Measurements from ENCODE around the gene ARFRP1.
"Not testable (repeated sequence)": the region's sequence is repeated elsewhere in the genome, so short reads cannot be mapped to it uniquely, and the experiment has no call there.

The ARFRP1 gene

GRCh38 chr20:63735859-63736718, 28.3 kb upstream of the ARFRP1 start, which contains the start of gene LIME1:
LIME1 (plus strand) TSS chr20:63736664; CDS start chr20:63737550, 886 bp downstream.
- H3K4me1 ChIP-seq (ENCODE audit: control insufficient read depth, insufficient read depth, low read length): peaks cover 11% of the 10 kb centered on the region
- no peaks in the 10 kb centered on the region for H3K27me3 ChIP-seq (replicated peaks; ENCODE audit: control insufficient read depth, insufficient read depth, low read length)
- DNase-seq (ENCODE audit: low read depth): no peak
- H3K36me3 ChIP-seq (ENCODE audit: control insufficient read depth, insufficient read depth, low read length, severe bottlenecking): peaks cover 30% of the 10 kb centered on the region
- no peak within 1 kb of the TSS for H3K9ac ChIP-seq (ENCODE audit: low read length)
- H3K9me3 ChIP-seq (ENCODE audit: control insufficient read depth, low read length): no peaks in the 10 kb centered on the region
- H3K4me3 ChIP-seq (ENCODE audit: low read length): no peak within 1 kb of the TSS

- Histone ChIP-seq H3K27me3 (replicated peaks; ENCODE audit: control insufficient read depth, insufficient read depth, low read length) (no peaks in the 10 kb centered on the region), H3K4me1 (ENCODE audit: control insufficient read depth, insufficient read depth, low read length) (peaks cover 10% of the 10 kb centered on the region), H3K4me3 (ENCODE audit: low read length) (no peak overlapping the region), H3K9ac (ENCODE audit: low read length) (no peak overlapping the region), H3K36me3 (ENCODE audit: control insufficient read depth, insufficient read depth, low read length, severe bottlenecking) (peaks cover 32% of the 10 kb centered on the region), H3K9me3 (ENCODE audit: control insufficient read depth, low read length) (no peaks in the 10 kb centered on the region)
- DNase-seq (ENCODE audit: low read depth): no peak
Measured at GRCh38 chr20:63734946-63735858, 27.4 kb upstream of the ARFRP1 start.

GRCh38 chr20:63734111-63734945, 26.6 kb upstream of the ARFRP1 start:
- Histone ChIP-seq H3K36me3 (ENCODE audit: control insufficient read depth, insufficient read depth, low read length, severe bottlenecking) (peaks cover 40% of the 10 kb centered on the region), H3K27me3 (replicated peaks; ENCODE audit: control insufficient read depth, insufficient read depth, low read length) (no peaks in the 10 kb centered on the region), H3K9ac (ENCODE audit: low read length) (no peak overlapping the region), H3K9me3 (ENCODE audit: control insufficient read depth, low read length) (no peaks in the 10 kb centered on the region), H3K4me3 (ENCODE audit: low read length) (no peak overlapping the region), H3K4me1 (ENCODE audit: control insufficient read depth, insufficient read depth, low read length) (peaks cover 10% of the 10 kb centered on the region)
- no peak for DNase-seq (ENCODE audit: low read depth)

- H3K9me3 ChIP-seq (ENCODE audit: control insufficient read depth, low read length): no peaks in the 10 kb centered on the region
- H3K4me1 ChIP-seq (ENCODE audit: control insufficient read depth, insufficient read depth, low read length): peaks cover 6% of the 10 kb centered on the region
- no peak for DNase-seq (ENCODE audit: low read depth)
- H3K9ac ChIP-seq (ENCODE audit: low read length): no peak overlapping the region
- H3K36me3 ChIP-seq (ENCODE audit: control insufficient read depth, insufficient read depth, low read length, severe bottlenecking): peaks cover 40% of the 10 kb centered on the region
- H3K4me3 ChIP-seq (ENCODE audit: low read length): no peak overlapping the region
- H3K27me3 ChIP-seq (replicated peaks; ENCODE audit: control insufficient read depth, insufficient read depth, low read length): no peaks in the 10 kb centered on the region
Measured at GRCh38 chr20:63733579-63734081, 25.9 kb upstream of the ARFRP1 start.

- DNase-seq (ENCODE audit: low read depth): no peak
- H3K9me3 ChIP-seq (ENCODE audit: control insufficient read depth, low read length): no peaks in the 10 kb centered on the region
- H3K4me1 ChIP-seq (ENCODE audit: control insufficient read depth, insufficient read depth, low read length): peaks cover under 1% of the 10 kb centered on the region
- no peaks in the 10 kb centered on the region for H3K27me3 ChIP-seq (replicated peaks; ENCODE audit: control insufficient read depth, insufficient read depth, low read length)
- no peak overlapping the region for H3K4me3 ChIP-seq (ENCODE audit: low read length)
- peaks cover 40% of the 10 kb centered on the region for H3K36me3 ChIP-seq (ENCODE audit: control insufficient read depth, insufficient read depth, low read length, severe bottlenecking)
- H3K9ac ChIP-seq (ENCODE audit: low read length): no peak overlapping the region
Measured at GRCh38 chr20:63733117-63733516, 25.3 kb upstream of the ARFRP1 start.

GRCh38 chr20:63732118-63733095, 24.6 kb upstream of the ARFRP1 start:
- H3K36me3 ChIP-seq (ENCODE audit: control insufficient read depth, insufficient read depth, low read length, severe bottlenecking): peaks cover 40% of the 10 kb centered on the region
- no peaks in the 10 kb centered on the region for H3K4me1 ChIP-seq (ENCODE audit: control insufficient read depth, insufficient read depth, low read length)
- no peaks in the 10 kb centered on the region for H3K9me3 ChIP-seq (ENCODE audit: control insufficient read depth, low read length)
- H3K27me3 ChIP-seq (replicated peaks; ENCODE audit: control insufficient read depth, insufficient read depth, low read length): no peaks in the 10 kb centered on the region
- no peak overlapping the region for H3K9ac ChIP-seq (ENCODE audit: low read length)
- no peak overlapping the region for H3K4me3 ChIP-seq (ENCODE audit: low read length)
- no peak for DNase-seq (ENCODE audit: low read depth)

- no peak overlapping the region for H3K9ac ChIP-seq (ENCODE audit: low read length)
- no peak for DNase-seq (ENCODE audit: low read depth)
- peaks cover 40% of the 10 kb centered on the region for H3K36me3 ChIP-seq (ENCODE audit: control insufficient read depth, insufficient read depth, low read length, severe bottlenecking)
- H3K4me1 ChIP-seq (ENCODE audit: control insufficient read depth, insufficient read depth, low read length): no peaks in the 10 kb centered on the region
- no peaks in the 10 kb centered on the region for H3K9me3 ChIP-seq (ENCODE audit: control insufficient read depth, low read length)
- no peaks in the 10 kb centered on the region for H3K27me3 ChIP-seq (replicated peaks; ENCODE audit: control insufficient read depth, insufficient read depth, low read length)
- no peak overlapping the region for H3K4me3 ChIP-seq (ENCODE audit: low read length)
Measured at GRCh38 chr20:63731410-63731809, 23.6 kb upstream of the ARFRP1 start.

- H3K27me3 ChIP-seq (replicated peaks; ENCODE audit: control insufficient read depth, insufficient read depth, low read length); H3K4me1 ChIP-seq (ENCODE audit: control insufficient read depth, insufficient read depth, low read length); H3K9ac ChIP-seq (ENCODE audit: low read length); H3K4me3 ChIP-seq (ENCODE audit: low read length); DNase-seq (ENCODE audit: low read depth); H3K9me3 ChIP-seq (ENCODE audit: control insufficient read depth, low read length): not testable (repeated sequence)
- H3K36me3 ChIP-seq (ENCODE audit: control insufficient read depth, insufficient read depth, low read length, severe bottlenecking): peaks cover 32% of the 10 kb centered on the region
Measured at GRCh38 chr20:63730189-63730733, 22.5 kb upstream of the ARFRP1 start.

GRCh38 chr20:63722967-63723622, 15.3 kb upstream of the ARFRP1 start:
- Histone ChIP-seq H3K9me3 (ENCODE audit: control insufficient read depth, low read length) (peaks cover 11% of the 10 kb centered on the region), H3K36me3 (ENCODE audit: control insufficient read depth, insufficient read depth, low read length, severe bottlenecking) (peaks cover 28% of the 10 kb centered on the region)
- not testable (repeated sequence) for H3K27me3 ChIP-seq (replicated peaks; ENCODE audit: control insufficient read depth, insufficient read depth, low read length); H3K9ac ChIP-seq (ENCODE audit: low read length); H3K4me3 ChIP-seq (ENCODE audit: low read length); H3K4me1 ChIP-seq (ENCODE audit: control insufficient read depth, insufficient read depth, low read length); DNase-seq (ENCODE audit: low read depth)
